Spleen (tissue), 7 donors: ENCODE measurements around the gene SH3GLB2.
"Not testable (repeated sequence)": the region's sequence is repeated elsewhere in the genome, so short reads cannot be mapped to it uniquely, and the experiment has no call there.

Experiments used
- CTCF ChIP-seq, 11 experiments: fragments of 200-600 bp in 7 of 11; fragments of 450-650 bp in 4 of 11; sonication (generic) in 4 of 11; IDR thresholded peaks in 8 of 11; conservative IDR thresholded peaks in 3 of 11; 1 replicate in 7 of 11; 2 replicates in 4 of 11; pipeline versions ENCODE4 v1.4.0 to v1.8.0; 2016 to 2021; ENCODE audit warnings: antibody characterized with exemption in 11 of 11, inconsistent platforms in 4 of 11, mild to moderate bottlenecking in 1 of 11
- POLR2A ChIP-seq, 3 donors: fragments of 450-650 bp; IDR thresholded peaks; one replicate each; pipeline ENCODE4 v1.5.1; 2017; ENCODE audit warnings: antibody characterized with exemption in 3 of 3, mild to moderate bottlenecking in 1 of 3
- POLR2AphosphoS5 ChIP-seq, 3 donors: sonication (generic); formaldehyde crosslinking; IDR thresholded peaks; one replicate each; pipeline ENCODE4 v1.5.1; 2017; ENCODE audit warnings: antibody characterized with exemption in 3 of 3
- donor health status: DM: no; HTN: no; CAD: no; lungs with moderate emphysema.
- donor health status: DM: no; HTN: no; CAD: no.
- donor health status: DM: no; HTN: no; CAD: no.

GRCh38 chr9:129004173-129004572 is 24.0 kb downstream of the SH3GLB2 start:
- TF ChIP-seq POLR2AphosphoS5 (IDR thresholded peaks at IDR 0.05); CTCF (IDR thresholded peaks at IDR 0.05 in 8 of 11, conservative IDR thresholded peaks at IDR 0.05 in 3 of 11); POLR2A (IDR thresholded peaks at IDR 0.05): not testable (repeated sequence)
